ENCODE measurements around the gene FNBP1L.

The FNBP1L gene

DNA sequence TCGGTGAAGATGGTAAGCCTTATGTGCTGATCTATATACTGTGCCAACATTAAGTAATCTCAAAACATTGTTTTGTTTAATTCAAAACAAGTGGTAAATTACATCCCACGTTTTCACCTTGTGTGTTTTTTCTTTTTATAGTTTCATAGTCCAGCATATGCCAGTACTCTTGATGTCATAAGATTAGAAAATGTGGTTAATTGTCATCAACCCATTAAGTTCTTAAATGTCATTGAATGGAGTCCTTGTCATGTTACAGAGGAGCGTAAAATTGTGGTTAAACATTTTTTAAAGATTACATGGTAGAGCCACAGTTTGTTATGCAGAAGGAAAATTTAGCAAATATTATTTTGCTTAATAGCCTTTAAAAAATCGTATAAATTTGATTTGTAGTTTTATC is 93.1 kb downstream of the FNBP1L start:
- TF ChIP-seq, protein P1, sequence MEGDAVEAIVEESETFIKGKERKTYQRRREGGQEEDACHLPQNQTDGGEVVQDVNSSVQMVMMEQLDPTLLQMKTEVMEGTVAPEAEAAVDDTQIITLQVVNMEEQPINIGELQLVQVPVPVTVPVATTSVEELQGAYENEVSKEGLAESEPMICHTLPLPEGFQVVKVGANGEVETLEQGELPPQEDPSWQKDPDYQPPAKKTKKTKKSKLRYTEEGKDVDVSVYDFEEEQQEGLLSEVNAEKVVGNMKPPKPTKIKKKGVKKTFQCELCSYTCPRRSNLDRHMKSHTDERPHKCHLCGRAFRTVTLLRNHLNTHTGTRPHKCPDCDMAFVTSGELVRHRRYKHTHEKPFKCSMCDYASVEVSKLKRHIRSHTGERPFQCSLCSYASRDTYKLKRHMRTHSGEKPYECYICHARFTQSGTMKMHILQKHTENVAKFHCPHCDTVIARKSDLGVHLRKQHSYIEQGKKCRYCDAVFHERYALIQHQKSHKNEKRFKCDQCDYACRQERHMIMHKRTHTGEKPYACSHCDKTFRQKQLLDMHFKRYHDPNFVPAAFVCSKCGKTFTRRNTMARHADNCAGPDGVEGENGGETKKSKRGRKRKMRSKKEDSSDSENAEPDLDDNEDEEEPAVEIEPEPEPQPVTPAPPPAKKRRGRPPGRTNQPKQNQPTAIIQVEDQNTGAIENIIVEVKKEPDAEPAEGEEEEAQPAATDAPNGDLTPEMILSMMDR (IDR thresholded peaks at IDR 0.05) = no peak

DNA sequence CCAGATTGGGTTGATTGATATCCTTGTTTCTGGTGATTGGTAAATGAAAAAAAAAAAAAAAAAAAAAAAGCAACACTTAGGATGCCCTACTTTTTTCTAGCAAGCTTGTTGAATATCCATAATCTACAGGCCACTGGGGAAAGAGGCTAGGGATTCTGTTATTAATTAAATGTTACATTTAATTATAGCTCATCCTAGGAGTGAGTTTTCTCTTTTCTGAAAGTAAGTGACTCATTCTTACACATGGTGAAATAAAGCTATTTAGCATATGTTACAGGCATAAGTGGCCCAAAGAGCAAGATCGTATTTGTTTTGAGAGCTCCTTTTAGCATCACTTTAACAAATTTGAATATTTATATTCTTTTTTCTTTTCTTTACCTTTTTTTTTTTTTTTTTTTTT is 94.5 kb downstream of the FNBP1L start:
- TF ChIP-seq, protein P1 (IDR thresholded peaks at IDR 0.05) = no peak

- TF ChIP-seq, protein P1 (IDR thresholded peaks at IDR 0.05) = no peak
Observed at GRCh38 chr1:93546162-93546863, 98.4 kb downstream of the FNBP1L start.

GRCh38 chr1:93549131-93549530 is 101.2 kb downstream of the FNBP1L start:
- TF ChIP-seq, protein P1 (IDR thresholded peaks at IDR 0.05) = no peak

DNA sequence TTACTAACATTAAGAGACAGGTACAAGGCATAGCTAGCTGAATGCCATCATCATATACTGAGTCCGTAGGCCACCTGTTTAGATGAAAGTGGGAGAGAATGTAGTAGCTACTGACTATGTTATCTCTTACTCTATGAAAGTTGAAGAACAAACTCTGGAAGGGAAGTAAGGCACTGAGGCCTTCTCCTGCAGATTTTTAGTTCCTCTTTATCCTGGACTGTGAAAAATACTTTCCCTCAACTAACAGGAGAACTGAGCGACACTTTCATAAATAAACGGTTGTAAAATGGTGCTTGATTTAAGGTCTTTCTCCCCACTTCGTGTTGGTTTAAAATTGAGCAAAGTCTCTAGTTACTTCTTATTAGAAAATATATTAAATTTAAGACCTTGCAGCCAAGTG is 101.9 kb downstream of the FNBP1L start:
- TF ChIP-seq, protein P1 (IDR thresholded peaks at IDR 0.05) = no peak

DNA sequence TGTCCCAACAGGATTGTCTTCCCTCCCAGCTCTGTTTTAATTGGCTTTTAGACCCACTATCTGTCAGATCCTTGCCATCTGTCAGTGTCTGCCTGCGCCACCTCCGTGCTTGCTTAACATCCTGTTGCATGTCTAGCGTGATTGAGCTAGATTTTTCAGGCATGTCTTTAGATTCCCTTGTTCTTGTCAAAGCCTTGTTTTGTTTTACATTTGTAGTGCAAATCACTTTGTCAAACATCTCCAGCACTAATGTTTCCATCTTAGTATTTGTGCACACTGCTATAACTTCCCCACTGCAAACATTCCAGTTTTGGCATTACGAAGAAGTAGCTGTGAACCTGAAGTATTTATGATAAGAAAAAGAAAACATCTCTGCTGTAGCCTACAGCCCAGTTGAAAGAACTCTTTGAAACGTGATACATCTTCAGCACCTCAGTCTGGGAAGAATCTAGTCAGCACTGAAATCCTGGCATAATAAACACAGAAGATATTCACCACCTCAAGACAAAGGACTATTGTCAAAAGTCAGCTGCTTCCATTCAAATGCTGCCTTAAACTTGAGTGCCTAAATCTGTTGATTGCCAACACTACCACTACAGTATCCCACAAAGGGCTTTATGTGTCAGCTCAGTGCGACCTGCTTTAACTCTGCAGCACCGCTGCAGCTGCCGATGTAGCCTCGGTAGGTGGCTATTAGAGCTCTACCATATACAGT is 105.0 kb downstream of the FNBP1L start:
- TF ChIP-seq, protein P1 (IDR thresholded peaks at IDR 0.05) = no peak

DNA sequence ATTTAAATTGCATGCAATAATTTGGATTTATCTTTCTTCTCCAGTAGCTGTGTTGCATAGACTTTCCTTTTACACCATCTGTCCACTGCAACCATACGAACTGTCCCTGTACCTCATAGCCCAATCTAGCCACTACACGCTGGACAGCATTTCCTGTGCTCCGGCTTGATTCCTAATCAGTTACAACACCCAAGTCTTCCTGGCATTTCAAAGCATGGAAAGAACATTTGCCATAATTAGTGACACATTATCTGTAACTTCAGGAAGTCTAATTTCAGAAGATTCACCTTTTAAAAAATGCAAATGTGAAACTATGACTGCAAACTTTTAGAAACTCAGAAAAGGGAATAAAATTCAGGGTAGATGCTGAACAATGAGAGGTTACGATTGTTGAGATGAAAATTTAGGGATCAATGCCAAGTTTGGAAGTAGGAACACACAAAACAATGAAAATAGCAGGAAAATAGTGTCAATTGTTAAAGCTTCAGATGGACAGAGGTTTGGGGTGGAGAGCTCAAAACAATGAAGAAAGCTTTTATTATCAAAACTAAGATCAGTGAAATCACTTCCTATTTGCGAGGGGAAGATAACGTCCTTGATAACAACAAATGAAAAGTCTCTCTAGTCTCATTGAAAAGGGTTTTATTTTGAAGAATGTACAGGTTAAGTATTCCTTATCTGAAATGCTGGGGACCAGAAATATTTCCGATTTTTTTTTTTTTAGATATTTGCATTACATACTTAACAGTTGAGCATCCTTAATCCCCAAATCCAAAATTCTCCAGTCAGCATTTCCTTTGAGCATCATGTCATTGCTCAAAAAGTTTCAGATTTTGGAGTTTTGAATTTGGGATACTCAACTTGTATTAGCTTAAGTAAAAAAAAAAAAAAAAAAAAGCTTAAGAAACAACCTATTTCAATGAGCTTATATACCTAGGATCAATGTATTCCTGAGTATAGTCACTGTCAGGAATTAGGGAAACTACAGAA is 107.3 kb downstream of the FNBP1L start:
- TF ChIP-seq, protein P1 (IDR thresholded peaks at IDR 0.05) = no peak
